ENCODE results near the gene FAM162A.
"Not testable (repeated sequence)": the region's sequence is repeated elsewhere in the genome, so short reads cannot be mapped to it uniquely, and the experiment has no call there.

FAM162A gene

DNA sequence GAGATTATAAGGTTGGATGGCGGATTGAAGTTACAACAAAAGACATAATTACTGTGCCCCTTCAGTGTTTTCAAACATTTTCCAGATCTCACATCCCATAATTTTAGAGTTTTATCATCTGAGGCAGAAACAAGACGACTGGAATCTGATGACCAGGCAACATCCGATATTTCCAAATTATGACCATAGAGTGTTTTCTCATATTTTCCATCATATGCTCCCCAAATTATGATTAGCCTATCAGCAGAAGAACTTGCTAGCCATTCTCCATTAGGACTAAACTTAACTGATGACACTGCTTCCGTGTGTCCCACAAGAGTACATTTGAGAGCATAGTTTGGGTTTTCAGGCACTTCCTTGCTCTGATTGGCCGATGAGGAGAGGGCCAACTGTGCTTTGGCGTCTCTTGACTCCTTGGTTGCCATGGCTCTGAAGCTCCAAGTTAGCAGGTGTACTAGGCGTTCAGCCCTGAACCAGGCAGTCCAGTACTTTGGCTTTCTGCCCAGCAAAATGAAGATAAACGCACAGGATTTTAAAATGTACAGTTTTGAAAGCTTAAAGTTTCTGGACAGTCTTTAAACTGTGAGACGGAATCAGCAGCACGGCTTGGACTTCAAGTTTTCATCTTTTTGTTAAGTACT lies 31.2 kb downstream of the FAM162A start:
- in situ Hi-C loops (cut with MboI; ENCODE audit: low sequenced_read_pairs) = no loop called here

DNA sequence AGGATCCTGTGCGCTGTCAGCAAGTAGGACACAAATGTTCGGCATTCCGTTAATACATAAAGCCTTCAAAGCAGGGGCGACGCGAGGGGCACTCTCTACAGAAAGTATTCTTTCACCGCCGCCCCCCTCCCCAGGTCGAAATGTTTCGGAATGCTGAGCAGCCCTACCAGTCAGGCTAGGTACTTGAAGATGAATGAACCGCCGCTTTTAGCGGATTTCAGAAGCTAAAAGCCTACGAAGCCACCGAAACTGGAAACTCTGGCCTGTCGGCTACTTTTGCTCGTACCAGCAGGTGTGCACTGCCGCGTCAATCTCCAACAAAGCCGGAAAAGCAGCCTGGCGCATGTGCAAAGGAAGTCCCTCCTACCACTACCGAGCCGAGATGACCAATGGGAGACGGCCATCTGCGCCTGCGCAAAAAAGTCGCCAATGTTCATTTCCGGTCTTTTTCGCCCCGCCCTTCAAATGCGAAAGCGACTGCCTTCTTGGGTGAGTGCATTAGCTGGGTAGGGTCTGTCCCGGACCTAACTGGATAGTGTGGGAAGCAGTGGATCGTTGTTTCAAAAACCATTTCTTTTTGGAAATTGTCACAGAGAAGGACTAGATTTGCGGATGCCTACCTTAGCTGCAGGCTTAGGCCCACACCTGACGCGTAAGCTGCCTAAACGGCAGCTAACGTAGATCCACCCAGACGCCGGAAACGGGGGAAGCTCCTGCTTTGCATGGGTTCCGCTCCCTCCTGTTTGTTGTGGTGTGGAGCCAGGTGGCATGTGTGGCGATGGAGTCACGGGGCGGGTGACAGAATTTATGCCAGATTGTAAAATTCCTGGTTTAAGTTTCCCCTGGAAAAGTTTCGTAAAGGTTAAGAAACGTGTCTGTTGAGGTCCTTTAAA lies 32.0 kb downstream of the FAM162A start, which contains the start of gene WDR5B:
Gene WDR5B, minus strand, starts transcription at position 301 of the 893 bp plus-strand sequence. CDS start 534 bp downstream, outside the sequence.
- in situ Hi-C loops (cut with MboI; ENCODE audit: low sequenced_read_pairs) = no loop called here

DNA sequence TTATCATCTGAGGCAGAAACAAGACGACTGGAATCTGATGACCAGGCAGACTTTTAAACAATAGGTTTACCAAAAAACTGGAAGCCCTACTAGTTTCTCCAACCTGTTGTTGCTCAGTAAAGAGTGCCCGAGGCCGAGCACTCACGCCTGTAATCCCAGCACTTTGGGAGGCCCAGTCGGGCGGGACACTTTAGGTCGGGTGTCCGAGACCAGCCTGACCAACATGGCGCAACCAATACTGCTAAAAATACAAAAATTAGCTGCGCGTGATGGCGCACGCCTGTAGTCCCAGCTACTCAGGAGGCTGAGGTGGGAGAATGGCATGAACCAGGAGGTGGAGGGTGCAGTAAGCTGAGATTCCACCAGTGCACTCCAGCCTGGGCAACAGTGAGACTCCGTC lies 33.0 kb downstream of the FAM162A start:
- in situ Hi-C loops (cut with MboI; ENCODE audit: low sequenced_read_pairs) = no loop called here

DNA sequence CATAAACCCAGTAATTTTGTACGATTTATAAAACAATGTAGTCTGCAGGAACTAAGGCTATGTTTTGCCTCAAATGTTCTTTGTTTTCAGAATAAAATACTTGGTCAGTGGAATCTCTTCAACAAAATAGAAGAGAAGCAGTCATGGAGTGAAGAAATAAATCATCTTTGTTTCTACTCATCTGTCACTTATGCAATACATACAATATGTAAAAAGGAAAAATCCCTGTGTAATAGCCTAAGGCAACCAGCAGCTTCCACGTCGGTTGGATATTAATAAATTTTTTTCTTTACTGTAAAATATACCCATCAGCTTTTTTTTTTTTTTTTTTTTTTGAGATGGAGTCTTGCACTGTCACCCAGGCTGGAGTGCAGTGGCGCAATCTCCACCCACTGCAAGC lies 37.1 kb downstream of the FAM162A start:
- in situ Hi-C loops (cut with MboI; ENCODE audit: low sequenced_read_pairs) = no loop called here

DNA sequence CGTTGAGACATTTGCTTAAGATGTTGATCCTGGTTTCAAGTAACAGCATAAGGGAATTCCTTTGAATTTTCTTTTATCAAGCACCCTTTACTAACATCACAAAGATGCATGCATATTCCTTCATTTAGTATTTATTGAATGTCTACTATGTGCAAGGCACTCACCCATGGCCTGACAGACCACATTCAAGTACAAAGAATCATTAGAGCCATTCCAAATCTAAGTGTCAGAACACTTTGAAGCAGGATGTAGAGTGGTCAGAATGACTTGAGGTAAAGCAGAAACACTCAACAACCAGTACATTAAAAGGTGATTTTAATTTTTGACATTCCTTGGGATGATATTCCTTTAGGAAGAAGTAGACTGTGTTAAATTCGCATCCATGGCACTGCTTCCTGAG lies 37.9 kb downstream of the FAM162A start:
- in situ Hi-C loops (cut with MboI; ENCODE audit: low sequenced_read_pairs) = no loop called here

DNA sequence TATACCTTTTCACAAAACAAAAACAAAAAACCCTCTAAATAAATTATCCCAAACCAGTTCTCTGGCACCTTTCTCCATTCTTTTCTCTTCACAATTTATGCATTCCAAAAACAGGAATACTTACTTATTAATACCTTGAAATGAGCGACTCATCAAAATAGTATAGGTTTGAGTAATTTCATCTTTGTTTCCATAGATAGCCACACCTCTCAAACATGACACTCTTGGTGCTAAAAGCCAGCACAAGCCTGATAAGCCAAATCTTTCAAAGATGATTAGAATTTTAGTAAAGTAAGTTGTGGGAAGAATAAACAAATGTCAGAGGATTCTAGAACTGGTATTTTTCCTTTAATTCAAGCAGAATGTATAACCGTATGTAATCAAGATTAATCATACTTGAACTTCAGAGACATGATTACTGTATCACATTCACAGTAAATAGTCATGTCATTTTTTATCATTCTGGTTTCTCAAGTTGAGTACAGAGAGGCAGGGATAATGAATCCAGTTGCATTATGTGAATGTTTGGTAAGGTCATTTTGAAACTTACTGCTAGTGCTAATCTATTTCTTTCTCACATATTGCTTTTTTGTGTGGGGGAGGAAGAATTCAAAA lies 44.0 kb downstream of the FAM162A start:
- in situ Hi-C loops (cut with MboI; ENCODE audit: low sequenced_read_pairs) = no loop called here

DNA sequence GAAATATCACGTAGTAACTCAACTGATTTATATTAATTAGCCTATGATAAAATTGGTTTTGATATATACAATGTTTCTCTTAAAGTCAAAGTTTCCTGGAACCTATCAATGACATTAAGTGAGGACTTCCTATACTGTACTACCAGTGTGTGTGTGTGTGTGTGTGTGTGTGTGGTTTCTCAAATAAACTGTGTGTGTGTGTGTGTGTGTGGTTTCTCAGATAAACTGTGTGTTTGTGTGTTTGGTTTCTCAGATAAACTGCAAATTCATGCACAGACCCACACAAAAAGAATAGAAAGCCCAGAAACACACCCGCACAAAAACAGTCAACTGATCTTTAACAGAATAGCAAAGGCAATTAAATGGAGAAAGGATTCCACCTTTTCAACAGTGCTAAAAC lies 46.4 kb downstream of the FAM162A start:
- in situ Hi-C loops (cut with MboI; ENCODE audit: low sequenced_read_pairs) = no loop called here

DNA sequence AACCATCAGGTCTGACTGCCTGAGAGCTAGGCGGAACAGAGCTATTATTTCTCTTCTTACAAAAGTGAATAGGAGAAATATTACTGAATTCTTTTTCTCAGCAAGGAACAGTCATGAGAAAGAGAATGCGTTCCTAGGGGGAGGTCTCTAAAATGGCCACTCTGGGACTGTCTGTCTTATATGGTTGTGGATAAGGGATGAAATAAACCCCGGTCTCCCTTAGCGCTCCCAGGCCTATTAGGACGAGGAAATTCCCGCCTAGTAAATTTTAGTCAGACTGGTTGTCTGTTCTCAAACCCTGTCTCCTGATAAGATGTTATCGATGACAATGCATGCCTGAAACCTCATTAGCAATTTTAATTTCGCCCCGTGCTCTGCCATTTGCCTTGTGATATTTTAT lies 52.0 kb downstream of the FAM162A start:
- in situ Hi-C loops (cut with MboI; ENCODE audit: low sequenced_read_pairs) = no loop called here

DNA sequence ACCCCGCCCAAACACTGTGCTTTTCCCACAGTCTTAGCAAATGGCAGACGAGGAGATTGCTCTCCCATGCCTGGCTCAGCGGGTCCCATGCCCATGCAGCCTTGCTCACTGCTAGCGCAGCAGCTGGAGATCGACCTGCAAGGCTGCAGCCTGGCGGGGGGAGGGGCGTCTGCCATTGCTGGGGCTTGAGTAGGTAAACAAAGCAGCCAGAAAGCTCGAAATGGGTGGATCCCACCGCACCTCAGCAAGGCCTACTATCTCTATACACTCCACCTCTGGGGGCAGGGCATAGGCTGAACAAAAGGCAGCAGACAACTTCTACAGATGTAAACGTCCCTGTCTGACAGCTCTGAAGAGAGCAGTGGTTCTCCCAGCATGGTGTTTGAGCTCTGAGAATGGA lies 59.1 kb downstream of the FAM162A start:
- in situ Hi-C loops (cut with MboI; ENCODE audit: low sequenced_read_pairs) = no loop called here

DNA sequence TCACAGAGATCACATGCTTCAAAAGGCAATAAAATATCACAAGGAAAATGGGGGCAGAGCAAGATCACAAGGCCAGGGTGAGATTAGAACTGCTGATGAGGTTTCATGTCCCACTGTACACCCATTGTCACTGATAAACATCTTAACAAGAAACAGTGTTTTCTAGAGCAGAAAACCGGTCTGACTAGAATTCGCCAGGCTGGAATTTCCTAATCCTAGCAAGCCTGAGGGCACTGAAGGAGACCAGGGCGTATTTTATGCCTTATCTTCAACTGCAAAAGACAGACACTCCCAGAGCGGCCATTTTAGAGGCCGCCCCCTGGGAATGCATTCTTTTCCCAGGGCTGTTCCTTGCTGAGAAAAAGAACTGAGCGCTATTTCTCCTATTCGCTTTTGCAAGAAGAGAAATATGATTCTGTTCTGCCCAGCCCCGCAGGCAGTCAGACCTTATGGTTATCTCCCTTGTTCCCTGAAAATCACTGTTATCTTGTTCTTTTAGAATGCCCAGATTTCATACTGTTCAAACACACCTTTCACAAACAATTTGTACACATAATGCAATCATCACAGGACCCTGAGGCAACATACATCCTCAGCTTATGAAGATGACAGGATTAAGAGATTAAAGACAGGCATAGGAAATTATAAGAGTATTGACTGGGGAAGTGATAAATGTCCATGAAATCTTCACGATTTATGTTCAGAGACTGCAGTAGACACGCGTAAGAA lies 59.9 kb downstream of the FAM162A start:
- in situ Hi-C loops (cut with MboI; ENCODE audit: low sequenced_read_pairs) = not testable (repeated sequence)

DNA sequence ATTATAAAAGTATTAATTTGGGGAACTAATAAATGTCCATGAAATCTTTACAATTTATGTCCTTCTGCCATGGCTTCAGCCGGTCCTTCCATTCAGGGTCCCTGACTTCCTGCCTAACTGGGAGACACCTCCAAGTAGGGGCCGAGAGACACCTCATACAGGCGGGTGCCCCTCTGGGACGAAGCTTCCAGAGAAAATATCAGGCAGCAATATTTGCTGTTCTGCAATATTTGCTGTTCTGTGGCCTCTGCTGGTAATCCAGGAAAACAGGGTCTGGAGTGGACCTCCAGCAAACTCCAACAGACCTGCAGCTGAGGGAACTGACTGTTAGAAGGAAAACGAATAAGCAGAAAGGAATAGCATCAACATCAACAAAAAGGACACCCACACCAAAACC lies 60.5 kb downstream of the FAM162A start:
- in situ Hi-C loops (cut with MboI; ENCODE audit: low sequenced_read_pairs) = not testable (repeated sequence)

DNA sequence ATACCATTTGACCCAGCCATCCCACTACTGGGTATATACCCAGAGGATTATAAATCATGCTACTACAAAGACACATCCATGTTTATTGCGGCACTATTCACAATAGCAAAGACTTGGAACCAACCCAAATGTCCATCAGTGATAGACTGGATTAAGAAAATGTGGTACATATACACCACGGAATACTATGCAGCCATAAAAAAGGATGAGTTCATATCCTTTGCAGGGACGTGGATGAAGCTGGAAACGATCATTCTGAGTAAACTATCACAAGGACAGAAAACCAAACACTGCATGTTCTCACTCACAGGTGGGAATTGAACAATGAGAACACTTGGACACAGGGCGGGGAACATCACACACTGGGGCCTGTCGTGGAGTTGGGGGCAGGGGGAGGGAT lies 64.2 kb downstream of the FAM162A start:
- in situ Hi-C loops (cut with MboI; ENCODE audit: low sequenced_read_pairs) = not testable (repeated sequence)

DNA sequence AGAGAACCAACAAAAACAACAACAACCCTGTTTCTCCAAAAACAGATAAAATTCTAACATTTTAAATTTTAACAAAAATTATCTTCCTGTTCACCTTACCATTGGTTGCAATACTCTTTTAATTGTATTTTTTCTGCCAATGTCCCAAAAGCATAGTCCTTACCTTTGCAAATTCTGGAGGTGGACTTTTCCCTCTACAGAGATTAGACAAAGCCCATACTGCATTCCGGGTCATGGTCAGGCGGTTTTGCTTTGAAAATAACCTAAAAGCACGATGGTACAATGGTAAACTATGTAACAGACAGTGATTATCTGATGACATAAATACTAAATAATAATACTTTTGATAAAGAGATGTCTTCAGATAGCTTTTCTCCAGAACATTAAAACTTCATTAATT lies 67.4 kb downstream of the FAM162A start:
- in situ Hi-C loops (cut with MboI; ENCODE audit: low sequenced_read_pairs) = no loop called here

DNA sequence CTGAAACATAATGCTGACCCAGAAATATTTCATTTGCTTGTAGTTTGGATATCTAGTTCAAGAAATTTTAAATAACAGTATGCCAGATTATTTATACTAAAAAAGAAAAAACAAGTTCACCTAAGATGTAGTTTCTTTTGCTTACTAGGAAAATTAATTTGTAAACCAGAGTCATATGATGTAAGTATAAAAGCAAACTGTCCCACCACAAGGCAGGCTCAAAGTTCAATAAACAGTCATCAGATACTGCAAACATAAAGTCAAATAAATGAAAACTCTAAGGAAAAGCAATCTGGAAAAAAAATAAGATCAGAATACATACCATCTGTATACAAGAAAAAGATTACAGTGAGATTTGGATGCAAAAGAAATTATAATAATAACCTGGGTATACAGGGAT lies 72.1 kb downstream of the FAM162A start:
- in situ Hi-C loops (cut with MboI; ENCODE audit: low sequenced_read_pairs) = no loop called here

DNA sequence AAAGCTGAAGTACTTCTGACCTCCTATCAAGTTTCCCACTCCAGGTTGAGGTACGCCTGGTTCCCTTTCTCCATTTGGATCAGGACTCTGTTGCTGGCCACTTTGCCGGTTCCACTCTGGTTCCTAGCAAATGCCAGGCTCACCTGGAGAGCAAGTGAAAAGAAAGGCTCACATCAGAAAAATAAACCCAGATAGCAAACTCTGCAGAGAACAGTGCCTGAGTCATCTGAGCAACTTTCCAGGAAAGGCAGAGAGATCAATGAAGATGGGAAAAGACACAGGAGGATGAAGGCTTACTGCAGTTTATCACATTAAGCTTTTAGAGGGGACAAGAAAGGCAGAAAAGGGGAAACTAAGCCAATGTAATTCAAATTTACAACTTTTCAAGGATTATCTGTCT lies 73.7 kb downstream of the FAM162A start:
- in situ Hi-C loops (cut with MboI; ENCODE audit: low sequenced_read_pairs) = no loop called here

DNA sequence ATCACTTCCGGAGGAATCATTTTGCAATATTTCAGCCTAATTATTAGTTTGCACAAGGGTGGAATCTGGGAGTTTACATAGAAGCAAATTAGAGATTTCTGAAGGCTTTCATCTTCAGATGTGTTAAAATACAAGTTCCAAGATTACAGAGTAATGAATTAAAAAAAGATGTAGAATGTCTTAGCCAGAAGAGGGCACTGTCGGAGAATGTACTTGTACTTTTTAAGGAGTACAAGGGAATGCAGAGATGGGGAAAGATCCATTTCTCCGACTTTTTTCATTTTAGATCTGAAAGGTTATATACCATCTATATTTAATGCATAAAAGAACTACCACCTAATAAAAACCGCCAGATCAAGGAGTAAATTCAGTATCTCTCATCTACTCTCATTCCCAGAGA lies 75.0 kb downstream of the FAM162A start:
- in situ Hi-C loops (cut with MboI; ENCODE audit: low sequenced_read_pairs) = no loop called here

DNA sequence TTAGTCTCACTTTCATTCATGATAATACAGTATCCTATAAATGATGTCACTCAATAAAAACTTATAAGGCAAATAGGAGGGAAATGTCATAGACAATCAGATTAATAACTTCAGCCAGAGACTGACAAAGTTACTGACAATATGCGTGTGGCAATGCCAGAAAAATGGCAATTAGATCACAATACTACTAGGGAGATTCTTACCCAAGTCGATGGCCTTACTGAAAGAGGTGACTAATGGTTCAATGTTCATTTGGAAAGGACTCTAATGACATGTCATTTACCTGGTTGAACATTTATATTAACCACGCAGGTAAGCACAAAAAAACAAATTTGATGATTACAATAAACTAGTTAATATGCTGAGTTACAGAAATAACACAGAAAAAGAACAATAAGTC lies 77.8 kb downstream of the FAM162A start:
- in situ Hi-C loops (cut with MboI; ENCODE audit: low sequenced_read_pairs) = no loop called here
